Neural crest cell (in vitro differentiated cells): Measurements from ENCODE around the gene EEF2K. TPM values are rescaled to one million over a fixed set of nuclear protein-coding genes. Genes with fewer than 3 reads are reported as not detected.

Experiments used
- DNase-seq: peaks from one replicate; pipeline ENCODE4 v3.0.0; 2021; ENCODE audit warnings: low read depth, mixed read lengths, low spot score
- H3K27ac Mint-ChIP-seq: one replicate; pipeline ENCODE4 v1.8.0; 2021; ENCODE audit warnings: mild to moderate bottlenecking, mixed read lengths; ENCODE audit not compliant: unreplicated experiment
- H3K27me3 Mint-ChIP-seq: 2 replicates; pipeline ENCODE4 v1.8.0; 2021; ENCODE audit warnings: low read depth, mild to moderate bottlenecking, mixed read lengths
- H3K36me3 Mint-ChIP-seq: 2 replicates; pipeline ENCODE4 v1.8.0; 2021; ENCODE audit warnings: low read depth, mild to moderate bottlenecking, mixed read lengths
- H3K4me1 Mint-ChIP-seq: 2 replicates; pipeline ENCODE4 v1.8.0; 2021; ENCODE audit warnings: mixed read lengths
- H3K4me3 Mint-ChIP-seq: one replicate; pipeline ENCODE4 v1.8.0; 2021; ENCODE audit warnings: mild to moderate bottlenecking, mixed read lengths
- H3K9me3 Mint-ChIP-seq: 2 replicates; pipeline ENCODE4 v1.8.0; 2021; ENCODE audit warnings: mixed read lengths
- total RNA-seq: library from RNA; stranded (reverse); gene quantifications from 2 replicates; pipeline ENCODE4 v1.2.1, GENCODE V29; 2021
- TF ChIP-seq, protein P1 (sequence below): fragments of 200-600 bp; sonication (generic); conservative IDR thresholded peaks from 2 replicates; pipeline ENCODE4 v1.5.0; 2021; ENCODE audit warnings: antibody characterized with exemption, mild to moderate bottlenecking

Gene EEF2K
- total RNA-seq, 1 donor from 2014 or later = 20.3 TPM

DNA sequence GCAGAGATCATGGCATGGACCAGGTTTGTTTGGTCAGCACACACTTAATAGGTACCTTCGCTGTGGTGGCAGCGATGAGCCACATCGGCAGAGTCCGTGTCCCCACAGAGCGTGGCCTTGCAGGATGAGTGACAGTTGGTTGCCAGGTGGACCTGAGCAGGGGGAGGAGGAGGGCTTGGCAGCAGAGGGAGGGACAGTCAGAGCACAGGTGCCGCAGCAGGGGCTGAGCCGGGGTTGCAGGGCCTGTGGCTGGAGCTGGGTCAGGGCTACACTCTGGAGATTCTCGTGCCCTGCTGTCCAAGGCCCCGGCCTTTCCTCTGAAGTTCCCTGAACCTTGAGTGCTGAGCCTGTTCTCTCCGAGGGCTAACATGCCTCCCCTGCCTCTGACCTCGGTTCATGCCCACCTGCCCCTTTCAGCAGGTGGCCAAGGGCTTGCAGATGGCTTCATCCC is 116.0 kb downstream of the EEF2K start:
- Mint-ChIP-seq H3K27me3 (no peaks in the 10 kb centered on the region), H3K4me3 (no peak overlapping the region), H3K36me3 (peaks cover 3% of the 10 kb centered on the region), H3K27ac (no peak overlapping the region), H3K9me3 (no peaks in the 10 kb centered on the region), H3K4me1 (no peaks in the 10 kb centered on the region)
- no peak for DNase-seq
- TF ChIP-seq, protein P1, sequence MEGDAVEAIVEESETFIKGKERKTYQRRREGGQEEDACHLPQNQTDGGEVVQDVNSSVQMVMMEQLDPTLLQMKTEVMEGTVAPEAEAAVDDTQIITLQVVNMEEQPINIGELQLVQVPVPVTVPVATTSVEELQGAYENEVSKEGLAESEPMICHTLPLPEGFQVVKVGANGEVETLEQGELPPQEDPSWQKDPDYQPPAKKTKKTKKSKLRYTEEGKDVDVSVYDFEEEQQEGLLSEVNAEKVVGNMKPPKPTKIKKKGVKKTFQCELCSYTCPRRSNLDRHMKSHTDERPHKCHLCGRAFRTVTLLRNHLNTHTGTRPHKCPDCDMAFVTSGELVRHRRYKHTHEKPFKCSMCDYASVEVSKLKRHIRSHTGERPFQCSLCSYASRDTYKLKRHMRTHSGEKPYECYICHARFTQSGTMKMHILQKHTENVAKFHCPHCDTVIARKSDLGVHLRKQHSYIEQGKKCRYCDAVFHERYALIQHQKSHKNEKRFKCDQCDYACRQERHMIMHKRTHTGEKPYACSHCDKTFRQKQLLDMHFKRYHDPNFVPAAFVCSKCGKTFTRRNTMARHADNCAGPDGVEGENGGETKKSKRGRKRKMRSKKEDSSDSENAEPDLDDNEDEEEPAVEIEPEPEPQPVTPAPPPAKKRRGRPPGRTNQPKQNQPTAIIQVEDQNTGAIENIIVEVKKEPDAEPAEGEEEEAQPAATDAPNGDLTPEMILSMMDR = no peak

DNA sequence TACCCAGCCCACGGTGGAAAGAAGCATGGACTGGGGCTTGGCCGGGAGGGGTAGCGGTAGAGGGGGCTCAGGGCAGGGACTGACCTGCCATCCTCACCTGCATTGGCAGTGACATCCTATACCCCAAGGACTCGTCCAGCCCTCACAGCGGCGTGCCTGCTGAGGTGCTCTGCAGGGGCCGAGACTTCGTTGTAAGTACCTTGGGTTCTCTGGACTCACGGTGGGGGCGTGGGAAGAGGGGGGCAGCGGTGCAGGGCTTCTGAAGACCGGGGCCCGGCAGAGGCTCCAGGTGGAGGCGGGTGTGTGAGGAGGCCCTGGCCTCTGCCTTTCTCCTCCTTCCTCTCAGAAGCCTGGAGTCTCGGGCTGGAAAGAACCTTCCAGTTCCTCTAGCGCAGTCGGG is 116.7 kb downstream of the EEF2K start:
- Mint-ChIP-seq H3K4me3 (no peak overlapping the region), H3K4me1 (no peaks in the 10 kb centered on the region), H3K9me3 (no peaks in the 10 kb centered on the region), H3K36me3 (no peaks in the 10 kb centered on the region), H3K27ac (no peak overlapping the region), H3K27me3 (no peaks in the 10 kb centered on the region)
- TF ChIP-seq, protein P1 = no peak
- no peak for DNase-seq

DNA sequence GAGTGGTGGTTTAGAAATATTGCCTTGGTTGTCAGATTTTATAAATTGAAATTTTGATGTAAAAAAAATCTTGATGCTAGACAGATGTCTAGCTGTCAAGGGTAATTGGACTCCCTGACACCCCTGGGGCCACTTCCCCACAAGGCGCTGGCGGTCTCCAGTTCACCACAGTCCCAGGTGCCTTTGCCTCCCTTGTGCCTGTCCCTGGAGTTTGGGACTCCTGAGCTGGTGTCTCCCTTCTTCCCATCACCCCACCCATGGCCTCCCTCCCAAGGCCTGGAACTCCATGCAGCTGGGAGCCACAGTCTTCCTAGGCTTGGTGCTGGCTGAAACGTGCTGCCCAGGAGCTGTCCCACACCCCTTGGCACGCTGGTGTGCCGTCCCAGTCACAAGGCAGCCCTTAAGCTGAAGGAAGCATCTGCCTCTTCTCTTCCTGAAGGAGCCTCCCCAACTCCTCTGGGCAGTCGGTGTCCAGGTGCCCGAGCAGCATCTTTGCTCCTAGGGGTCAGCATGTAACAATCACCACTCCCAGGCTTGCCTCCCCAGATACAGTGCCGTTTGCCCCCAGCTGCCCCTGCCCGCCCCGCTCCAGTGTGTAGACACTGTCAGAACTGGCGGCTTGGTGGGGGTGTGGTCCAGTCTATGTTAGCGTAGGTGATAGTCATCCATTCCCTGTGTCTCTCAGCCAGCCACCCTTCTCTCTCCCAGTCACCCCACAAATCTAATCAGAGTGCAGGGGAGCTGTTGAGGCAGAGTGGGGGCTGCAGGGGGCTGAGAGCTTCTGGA is 117.3 kb downstream of the EEF2K start:
- TF ChIP-seq, protein P1 = no peak
- Mint-ChIP-seq H3K9me3 (no peaks in the 10 kb centered on the region), H3K36me3 (no peaks in the 10 kb centered on the region), H3K27ac (no peak overlapping the region), H3K4me1 (no peaks in the 10 kb centered on the region), H3K4me3 (no peak overlapping the region), H3K27me3 (no peaks in the 10 kb centered on the region)
- no peak for DNase-seq

DNA sequence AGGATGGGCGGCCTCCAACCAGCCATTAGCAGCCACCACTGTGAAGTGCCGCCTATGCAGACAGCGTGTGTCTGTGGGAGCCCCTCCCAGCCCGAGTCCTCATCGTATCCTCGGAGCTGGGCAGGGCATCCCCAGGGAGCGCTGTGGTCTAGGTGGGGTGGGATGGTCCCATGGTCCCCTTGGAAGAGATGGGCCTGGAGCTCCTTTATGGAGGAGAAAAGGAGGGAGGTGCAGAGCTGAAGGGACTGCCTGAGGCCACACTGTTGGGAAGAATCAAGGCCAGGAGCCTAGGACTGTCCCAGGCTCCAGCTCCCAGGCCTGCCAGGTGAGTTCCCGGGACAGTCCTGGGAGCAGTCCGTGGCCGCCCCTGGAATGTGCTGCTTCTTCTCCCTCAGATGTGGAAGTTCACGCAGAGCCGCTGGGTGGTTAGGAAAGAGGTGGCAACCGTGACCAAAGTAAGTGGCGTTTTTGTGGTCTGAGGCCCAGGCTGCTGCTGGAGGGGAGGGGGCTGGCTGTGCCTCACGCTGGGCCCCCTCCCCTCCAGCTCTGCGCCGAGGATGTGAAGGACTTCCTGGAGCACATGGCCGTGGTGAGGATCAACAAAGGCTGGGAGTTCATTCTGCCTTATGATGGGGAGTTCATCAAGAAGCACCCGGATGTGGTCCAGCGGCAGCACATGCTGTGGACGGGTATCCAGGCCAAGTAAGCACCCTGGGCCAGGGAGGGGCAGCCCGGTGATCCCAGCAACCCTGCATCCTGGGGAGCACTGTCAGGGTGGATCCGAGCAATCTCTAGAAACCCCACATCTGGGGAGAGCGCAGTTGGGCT is 118.1 kb downstream of the EEF2K start:
- DNase-seq = no peak
- Mint-ChIP-seq H3K4me3 (no peak overlapping the region), H3K4me1 (no peaks in the 10 kb centered on the region), H3K27ac (no peak overlapping the region), H3K9me3 (no peaks in the 10 kb centered on the region), H3K27me3 (no peaks in the 10 kb centered on the region), H3K36me3 (no peaks in the 10 kb centered on the region)
- TF ChIP-seq, protein P1 = no peak

DNA sequence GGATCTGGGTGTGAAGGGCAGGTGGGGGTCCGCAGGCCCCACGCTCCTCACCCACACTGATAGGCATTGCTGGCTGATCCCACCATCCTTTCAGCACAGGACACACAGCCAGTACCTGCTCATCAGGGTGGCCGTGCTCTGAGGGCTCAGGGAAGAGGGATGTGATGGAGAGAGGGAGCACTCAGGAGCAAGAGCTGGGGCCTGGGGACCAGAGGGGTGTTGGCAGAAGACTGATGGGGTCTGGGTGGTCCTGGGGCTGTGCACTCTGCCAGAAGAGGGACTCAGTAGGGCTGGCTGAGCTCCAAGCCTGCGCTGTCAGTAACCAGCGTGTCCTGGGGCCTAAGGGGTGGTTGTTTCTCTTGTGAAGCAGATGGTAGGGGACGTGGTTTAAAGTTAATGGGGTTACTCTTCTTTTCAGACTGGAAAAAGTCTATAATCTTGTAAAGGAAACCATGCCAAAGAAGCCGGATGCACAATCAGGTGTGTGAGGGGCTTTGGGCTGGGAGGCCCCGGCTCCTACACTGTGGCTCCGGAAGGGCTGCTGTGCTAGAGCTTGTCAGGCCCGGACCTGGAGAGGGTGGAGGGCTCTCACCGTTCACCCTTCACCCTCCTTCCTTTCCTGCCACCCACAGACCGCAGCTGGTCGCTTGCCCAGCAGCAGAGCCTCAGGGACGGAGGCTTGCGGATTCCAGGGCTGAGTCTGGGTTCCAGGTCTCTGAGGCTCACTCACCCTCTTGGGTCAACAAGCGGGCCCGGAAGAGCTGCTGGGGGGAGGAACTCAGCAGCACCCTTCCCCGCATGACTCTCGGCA is 118.9 kb downstream of the EEF2K start:
- H3K4me3 Mint-ChIP-seq = no peak overlapping the region
- H3K27ac Mint-ChIP-seq = peak overlapping the region; percentile 27
- H3K9me3 Mint-ChIP-seq = no peaks in the 10 kb centered on the region
- H3K27me3 Mint-ChIP-seq = no peaks in the 10 kb centered on the region
- TF ChIP-seq, protein P1 = no peak
- H3K4me1 Mint-ChIP-seq = no peaks in the 10 kb centered on the region
- H3K36me3 Mint-ChIP-seq = no peaks in the 10 kb centered on the region
- DNase-seq = no peak
